IPS-18c (cell line): Measurements from ENCODE around the gene DBNDD1.

Experiments
- H3K4me3 ChIP-seq: 2 replicates; pipeline ENCODE4 v1.7.0; 2013; ENCODE audit warnings: low read depth, mild to moderate bottlenecking, low read length, moderate library complexity; ENCODE audit not compliant: insufficient read depth
- H3K9me3 ChIP-seq: one replicate; pipeline ENCODE4 v1.6.1; 2013; ENCODE audit warnings: mild to moderate bottlenecking, low read length, moderate library complexity; ENCODE audit not compliant: control insufficient read depth, insufficient read depth

DBNDD1 gene

DNA sequence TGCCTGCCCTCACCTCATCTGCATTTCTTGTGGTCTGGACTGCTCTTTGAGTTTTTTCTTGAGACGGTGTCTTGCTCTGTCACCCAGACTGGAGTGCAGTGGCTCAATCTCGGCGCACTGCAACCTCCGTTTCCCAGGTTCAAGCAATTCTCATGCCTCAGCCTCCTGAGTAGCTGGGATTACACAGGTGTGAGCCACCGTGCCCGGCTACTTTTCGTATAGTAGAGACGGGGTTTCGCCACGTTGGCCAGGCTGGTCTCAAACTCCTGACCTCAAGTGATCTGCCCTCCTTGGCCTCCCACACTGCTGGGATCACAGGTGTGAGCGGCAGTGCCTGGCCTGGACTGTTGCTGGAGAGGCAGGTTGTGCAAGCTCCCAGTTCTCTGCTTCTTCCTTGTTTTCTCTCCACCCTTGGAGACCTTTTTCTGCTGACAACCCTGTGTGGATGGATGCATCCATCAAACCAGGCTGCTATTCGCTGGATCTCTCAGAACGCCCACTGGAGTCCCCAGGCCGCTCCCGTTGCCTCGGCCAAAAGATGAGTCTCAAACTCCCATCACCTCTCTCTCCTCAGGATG lies 22.7 kb upstream of the DBNDD1 start:
- Histone ChIP-seq H3K9me3 (no peaks in the 10 kb centered on the region), H3K4me3 (no peak overlapping the region)

DNA sequence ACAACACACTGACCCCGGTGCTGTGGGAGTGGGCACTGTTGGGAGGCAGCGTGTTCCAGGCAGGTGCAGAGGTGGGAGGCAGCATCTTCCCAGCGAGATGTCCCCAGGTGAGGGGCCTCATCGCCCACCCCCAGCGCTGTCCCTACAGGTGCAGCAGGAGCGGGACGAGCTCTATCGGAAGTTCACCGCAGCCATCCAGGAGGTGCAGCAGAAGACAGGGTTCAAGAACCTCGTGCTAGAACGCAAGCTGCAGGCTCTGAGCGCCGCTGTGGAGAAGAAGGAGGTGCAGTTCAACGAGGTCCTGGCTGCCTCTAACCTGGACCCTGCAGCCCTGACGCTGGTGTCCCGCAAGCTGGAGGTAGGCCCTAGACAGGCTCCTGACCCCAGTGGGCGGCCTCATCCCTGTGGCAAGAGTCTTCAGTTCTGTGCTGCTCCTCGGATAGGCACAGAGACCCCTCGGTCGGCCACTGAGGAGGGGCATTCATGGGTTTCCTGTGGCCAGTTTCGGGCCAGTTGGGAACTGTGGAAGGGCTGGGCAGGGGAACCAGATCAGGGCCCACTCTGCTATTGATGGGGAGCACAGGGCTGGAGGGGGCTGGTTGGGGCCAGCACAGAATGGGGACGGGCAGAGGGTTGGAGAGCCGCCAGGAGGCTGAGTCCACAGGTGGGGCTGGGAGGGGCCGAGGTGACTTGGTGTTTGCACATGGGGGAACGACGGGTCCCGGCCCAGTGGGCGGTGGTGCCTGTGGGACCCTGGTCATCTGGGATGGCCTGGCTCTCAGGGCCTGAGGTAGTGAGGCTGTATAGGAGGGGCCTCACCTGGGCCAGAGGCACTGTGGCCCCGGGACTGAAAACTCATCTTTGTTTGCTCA lies 21.1 kb upstream of the DBNDD1 start:
- no peaks in the 10 kb centered on the region for H3K9me3 ChIP-seq
- H3K4me3 ChIP-seq, result no peak overlapping the region

DNA sequence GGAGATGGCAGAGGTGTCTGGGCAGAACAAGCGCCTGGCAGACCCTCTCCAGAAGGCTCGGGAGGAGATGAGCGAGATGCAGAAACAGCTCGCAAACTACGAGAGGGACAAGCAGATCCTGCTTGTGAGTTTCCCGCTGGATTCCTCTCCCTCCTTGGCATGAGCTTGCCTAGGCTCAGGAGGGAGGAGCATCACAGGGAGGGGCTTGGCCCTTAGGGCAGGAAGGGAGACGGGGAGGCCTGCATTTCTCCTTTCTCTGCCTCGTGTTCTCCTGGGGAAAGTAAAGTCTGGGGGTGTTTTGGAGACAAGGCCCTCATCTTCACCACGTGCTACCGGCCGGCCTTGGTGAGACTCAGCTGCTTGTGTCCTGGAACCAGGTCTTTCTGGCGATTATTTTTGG lies 18.0 kb upstream of the DBNDD1 start:
- H3K9me3 ChIP-seq, result no peaks in the 10 kb centered on the region
- H3K4me3 ChIP-seq, result no peak overlapping the region

DNA sequence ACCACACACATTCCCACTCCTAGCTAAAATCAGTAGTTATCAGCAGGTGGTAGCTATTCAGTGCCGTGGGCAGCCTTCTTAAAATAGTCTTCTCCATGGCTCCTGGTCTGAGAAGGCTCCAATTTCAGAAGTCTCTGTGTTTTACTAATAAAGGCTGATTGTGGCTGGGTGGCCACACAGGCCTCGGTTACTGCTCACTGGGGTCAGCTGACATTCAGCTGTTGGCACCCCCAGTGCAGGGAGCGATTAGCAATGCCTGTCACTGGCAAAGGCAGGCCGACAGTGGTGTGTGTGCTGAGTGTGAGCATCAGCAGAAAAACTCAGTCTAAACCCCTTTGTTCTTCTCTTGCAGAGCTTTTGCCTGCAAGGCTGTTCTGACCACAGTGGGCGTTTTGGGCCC lies 16.6 kb upstream of the DBNDD1 start:
- H3K4me3 ChIP-seq, result no peak overlapping the region
- H3K9me3 ChIP-seq, result no peaks in the 10 kb centered on the region

DNA sequence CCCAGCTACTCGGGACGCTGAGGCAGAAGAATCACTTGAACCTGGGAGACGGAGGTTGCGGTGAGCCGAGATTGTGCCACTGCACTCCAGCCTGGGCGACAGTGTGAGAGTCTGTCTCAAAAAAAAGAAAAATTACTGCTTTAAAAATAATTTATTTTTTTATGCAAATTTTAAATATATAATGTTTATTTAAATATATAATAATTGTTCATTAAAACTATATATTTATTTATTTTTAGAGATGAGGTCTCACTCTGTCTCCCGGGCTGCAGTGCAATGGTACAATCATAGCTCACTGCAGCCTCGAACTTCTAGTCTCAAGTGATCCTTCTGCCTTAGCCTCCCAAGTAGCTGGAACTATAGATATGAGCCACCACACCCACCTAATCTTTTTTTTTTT lies 15.2 kb upstream of the DBNDD1 start:
- Histone ChIP-seq H3K4me3 (no peak overlapping the region), H3K9me3 (no peaks in the 10 kb centered on the region)

DNA sequence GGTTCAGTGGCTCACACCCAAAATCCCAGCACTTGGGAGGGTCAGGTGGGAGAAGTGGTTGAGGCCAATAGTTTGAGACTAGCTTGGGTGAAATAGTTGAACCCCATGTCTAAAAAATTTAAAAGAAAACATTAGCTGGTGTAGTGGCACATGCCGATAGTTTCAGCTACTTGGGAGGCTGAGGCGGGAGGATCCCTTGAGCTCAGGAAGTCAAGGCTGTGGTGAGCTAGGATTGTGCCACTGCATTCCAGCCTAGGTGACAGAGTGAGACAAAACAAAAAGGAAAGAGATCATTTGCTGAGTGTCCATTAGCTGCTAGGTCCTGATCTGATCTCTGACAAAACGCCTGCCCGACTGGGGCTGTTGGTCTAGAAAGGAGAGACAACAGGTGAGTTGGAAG lies 14.1 kb upstream of the DBNDD1 start:
- no peaks in the 10 kb centered on the region for H3K9me3 ChIP-seq
- no peak overlapping the region for H3K4me3 ChIP-seq

DNA sequence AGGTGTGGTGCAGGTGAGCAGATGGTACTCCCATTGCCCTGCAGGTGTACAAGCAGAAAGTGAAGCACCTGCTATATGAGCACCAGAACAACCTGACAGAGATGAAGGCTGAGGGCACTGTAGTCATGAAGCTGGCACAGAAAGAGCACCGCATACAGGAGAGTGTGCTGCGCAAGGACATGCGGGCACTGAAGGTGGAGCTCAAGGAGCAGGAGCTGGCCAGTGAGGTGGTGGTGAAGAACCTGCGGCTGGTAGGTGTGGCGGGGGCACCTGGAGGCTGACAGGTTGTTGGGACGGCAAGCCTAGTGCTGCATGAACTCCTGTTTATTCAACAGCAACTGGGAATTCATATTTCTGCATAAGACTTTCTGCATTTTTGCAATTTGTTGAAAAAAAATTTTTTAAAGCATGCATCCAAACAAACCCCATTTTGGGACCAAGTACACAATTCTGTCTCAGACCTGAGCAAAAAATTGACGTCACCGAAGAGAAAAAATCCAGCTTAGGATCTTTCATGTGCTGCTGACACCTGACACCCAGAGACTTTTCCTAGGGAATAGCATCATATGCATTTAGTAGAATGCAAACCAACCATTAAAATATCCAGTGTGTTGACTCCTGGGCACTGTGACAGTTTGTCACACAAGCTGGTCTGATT lies 13.5 kb upstream of the DBNDD1 start:
- Histone ChIP-seq H3K9me3 (no peaks in the 10 kb centered on the region), H3K4me3 (no peak overlapping the region)

DNA sequence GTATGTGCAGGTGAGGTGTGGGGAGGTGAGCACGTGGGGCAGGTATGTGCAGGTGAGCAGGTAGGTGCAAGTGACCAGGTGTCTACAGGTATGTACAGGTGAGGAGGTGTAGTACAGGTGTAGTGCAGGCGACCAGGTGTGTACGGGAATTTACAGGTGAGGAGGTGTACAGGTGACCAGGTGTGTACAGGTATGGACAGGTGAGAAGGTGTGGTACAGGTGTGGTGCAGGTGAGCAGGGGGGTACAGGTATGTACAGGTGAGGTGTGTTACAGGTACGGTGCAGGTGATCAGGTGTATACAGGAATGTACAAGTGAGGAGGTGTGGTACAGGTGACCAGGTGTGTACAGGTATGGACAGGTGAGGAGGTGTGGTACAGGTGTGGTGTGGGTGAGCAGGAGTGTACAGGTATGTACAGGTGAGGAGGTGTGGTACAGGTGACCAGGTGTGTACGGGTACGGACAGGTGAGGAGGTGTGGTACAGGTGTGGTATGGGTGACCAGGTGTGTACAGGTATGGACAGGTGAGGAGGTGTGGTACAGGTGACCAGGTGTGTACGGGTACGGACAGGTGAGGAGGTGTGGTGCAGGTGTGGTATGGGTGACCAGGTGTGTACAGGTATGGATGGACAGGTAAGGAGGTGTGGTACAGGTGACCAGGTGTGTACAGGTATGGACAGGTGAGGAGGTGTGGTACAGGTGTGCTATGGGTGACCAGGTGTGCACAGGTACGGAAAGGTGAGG lies 12.8 kb upstream of the DBNDD1 start:
- H3K4me3 ChIP-seq, result no peak overlapping the region
- H3K9me3 ChIP-seq, result no peaks in the 10 kb centered on the region

DNA sequence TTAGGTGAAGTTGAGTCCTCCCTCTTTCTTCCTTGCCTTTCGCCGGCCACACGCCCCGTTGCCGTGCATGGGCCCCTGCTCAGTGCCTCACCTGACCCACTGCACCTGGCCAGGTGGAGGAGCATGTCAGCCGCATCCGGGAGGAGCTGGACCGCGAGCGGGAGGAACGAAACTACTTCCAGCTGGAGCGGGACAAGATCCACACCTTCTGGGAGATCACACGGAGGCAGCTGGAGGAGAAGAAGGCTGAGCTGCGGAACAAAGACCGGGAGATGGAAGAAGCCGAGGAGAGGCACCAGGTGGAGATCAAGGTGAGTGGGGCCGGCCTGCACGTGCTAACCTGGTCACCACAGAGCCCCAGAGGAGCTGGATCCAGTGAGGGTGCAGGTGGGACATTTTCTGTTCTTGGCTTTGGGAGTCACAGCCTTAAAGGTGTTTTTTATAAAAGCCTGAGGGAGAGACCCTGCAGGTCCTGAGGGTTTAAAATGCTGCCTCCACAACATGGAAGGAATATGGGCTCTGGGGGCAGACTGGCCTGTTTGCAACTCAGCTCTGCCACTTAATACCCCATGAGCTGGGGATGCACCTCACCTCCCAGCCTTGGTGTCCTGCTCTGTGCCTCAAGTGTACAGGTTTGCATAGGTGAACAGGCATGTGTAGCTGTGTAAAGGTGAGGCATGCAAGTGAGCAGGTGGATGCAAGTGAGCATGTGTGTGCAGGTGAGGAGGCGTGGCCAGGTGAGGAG lies 12.1 kb upstream of the DBNDD1 start:
- Histone ChIP-seq H3K9me3 (no peaks in the 10 kb centered on the region), H3K4me3 (no peak overlapping the region)

DNA sequence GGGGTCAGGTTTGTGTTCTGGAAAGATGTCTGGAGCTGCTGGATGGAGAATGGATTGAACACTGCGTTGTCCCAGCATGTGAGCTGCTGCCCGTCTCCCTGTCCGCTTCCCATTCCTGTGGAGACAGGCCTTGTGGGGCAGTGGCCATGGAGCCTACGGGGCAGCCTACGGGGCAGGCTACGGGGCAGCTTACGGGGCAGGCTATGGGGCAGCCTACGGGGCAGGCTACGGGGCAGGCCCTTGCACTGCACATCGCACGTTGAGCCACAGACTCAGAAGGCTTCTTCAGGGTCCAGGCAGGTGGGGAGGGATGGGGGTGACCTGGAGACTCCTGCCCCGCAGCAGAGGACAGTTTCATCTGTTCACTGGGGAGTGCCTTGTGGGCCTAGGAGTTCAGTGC lies 9.7 kb upstream of the DBNDD1 start:
- no peak overlapping the region for H3K4me3 ChIP-seq

DNA sequence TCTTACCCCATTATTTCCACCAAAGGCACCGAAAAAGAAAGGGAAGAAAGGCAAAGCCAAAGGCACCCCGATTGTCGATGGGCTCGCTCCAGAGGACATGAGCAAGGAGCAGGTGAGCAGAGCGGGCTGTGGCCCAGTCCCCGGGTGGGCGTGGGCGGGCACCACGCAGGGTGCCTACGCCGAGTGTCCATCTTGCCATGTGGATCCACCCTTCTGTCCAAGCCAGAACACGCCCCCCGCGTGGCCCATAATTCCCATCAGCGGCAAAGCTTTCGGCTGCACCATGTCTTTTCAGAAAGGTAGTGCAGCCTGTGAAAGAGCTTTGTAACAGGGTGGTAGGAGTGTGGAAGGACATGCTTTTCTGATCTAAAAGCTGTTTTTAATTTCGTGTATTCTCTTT lies 8.4 kb upstream of the DBNDD1 start:
- peaks cover 1% of the 10 kb centered on the region for H3K9me3 ChIP-seq
- H3K4me3 ChIP-seq, result no peak overlapping the region

More for the DNA sequence above, 9.7 kb upstream of the DBNDD1 start:
- H3K9me3 ChIP-seq, result no peaks in the 10 kb centered on the region

DNA sequence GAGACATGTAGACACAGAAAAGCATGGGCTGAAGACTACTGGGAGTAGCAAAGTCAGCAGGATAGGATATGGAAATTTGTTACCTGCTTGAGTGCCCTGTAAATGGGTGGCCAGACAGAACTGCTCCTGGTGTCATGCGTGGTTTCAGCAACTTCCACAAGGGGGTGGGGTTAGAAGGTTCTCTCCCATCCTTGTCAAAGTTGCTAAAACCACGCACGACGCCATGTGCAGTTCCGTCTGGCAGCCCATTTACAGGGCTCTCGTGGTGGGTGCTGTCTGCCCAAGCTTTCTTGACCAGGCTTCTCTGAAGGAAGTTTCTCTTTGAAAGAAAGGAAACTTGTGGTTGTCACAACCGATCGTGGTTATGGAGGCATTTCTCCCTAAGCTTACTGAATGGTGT lies 6.9 kb upstream of the DBNDD1 start:
- H3K9me3 ChIP-seq, result peaks cover 2% of the 10 kb centered on the region
- no peak overlapping the region for H3K4me3 ChIP-seq

DNA sequence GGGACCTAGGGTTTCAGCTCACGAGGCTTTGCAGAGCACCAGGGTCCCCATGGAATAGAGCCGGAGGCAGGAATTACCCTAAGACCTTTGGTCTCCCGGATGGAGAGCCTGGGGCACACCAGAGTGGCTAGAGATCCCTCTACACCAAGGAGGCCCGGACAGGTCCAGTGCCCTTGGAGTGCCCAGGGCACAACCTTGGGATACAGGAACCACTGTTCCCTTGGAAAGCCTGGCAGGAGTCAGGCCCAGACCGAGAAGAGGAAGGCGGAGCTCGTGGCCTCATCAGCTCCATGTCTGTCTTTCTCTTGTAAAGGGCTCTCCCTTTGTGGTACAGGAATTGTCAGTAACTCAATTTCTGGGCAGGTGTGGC lies 3.8 kb upstream of the DBNDD1 start:
- H3K9me3 ChIP-seq, result peaks cover 2% of the 10 kb centered on the region
- H3K4me3 ChIP-seq, result no peak overlapping the region

DNA sequence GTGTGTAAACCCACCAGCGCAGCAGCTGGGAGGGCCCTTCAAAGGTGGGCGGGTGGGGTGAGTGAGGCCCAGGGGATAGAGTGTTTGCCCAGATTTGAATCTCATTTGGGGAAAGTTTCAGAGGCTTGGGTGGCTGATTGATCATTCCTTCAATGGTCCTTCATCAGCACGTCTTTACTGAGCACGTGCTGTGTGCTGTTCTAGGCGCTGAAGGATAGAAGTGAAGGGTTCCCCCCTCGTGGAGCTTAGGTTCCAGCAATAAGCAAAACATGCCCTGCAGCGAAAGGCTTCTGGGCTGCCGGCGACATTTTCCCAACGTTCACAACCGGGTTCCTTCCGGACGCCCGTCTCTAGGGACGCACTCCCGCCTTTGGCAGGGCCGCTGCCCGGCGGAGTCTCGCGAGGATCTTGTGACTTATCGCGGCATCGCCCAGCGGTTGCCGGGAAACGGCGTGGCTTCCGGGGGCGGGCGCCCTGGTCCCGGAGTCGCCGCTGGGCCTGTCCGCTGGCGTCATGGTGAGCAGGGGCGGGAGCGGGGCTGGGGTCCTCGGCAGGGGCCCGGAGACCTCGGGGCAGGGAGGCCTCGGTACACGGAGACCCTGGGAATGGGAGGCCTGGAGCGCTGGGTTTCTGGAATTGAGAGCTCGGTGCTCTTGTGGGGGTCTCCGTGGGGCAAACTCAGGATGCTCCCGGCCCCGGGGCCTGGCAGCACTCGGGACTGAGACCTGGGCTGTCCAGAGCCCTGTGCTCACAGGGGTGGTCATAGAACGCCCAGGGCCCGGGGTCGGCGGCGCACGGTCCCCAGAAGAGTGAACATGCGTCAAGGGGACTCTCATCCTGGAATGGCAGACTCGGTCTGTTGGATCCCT lies 3.2 kb upstream of the DBNDD1 start:
- Histone ChIP-seq H3K4me3 (peak overlapping the region; percentile 6; the same call in 1 of the 2 replicates), H3K9me3 (peaks cover 2% of the 10 kb centered on the region)

DNA sequence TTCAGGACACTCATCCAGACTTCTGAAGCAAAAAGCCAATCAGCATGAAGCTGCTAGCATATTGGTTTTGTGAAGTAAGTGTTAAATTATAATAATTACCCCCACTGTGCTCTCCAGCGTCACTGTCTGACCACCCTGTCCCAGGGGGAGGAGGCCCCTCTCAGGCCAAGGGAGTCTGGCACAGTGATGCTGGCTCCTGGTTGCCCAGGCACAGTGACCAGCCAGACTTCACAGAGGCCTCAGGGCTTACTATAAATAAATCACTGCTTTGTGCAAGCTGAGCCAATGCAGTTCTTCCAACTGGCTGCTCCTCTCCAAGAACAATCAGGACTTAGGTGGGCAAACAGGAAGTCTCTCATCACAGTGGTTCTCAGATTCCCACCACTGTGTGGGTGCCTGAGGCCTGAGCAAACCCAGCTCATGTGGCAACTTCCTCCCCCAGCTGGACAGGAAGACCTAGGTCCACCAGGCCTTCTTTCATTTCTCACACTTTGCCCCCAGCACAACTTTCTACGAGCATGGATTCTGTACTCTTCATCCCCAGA lies 1.7 kb upstream of the DBNDD1 start:
- no peak overlapping the region for H3K4me3 ChIP-seq
- peaks cover 2% of the 10 kb centered on the region for H3K9me3 ChIP-seq

DNA sequence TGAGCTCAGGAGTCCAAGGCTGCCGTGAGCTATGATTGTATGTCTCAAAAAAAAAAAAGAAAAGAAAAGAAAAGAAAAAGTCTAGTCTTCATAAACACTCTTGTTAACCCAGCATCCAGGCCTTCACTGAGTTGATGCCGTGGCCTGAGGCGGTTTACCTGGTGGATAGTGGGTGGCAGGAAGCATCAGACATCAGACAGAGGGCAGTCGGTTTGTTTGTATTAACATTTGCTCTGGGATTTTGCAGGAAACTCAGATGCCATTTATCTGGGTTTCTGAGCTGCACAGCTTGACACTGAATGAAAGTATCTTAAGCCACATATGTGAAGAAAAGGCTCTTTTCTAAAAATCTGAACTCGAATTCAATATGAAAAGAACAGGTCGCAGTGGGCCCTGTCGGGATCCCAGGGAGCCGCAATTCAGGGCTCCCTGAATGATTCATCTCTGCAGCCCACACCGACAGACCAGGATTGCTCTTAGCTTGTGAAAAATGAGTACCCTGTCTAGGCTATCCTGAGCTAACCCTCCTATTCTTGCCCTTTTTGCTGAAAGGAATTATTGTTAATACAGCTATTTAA lies 1.1 kb upstream of the DBNDD1 start:
- Histone ChIP-seq H3K9me3 (peaks cover 2% of the 10 kb centered on the region), H3K4me3 (peak overlapping the region; percentile 68; the same call in 1 of the 2 replicates)
